Choroid plexus epithelial cell (primary cell): Measurements from ENCODE around the gene SCP2.
A peak's percentile ranks its signal among the peaks of the same experiment; 100 is the strongest.
"Not testable (repeated sequence)": the region's sequence is repeated elsewhere in the genome, so short reads cannot be mapped to it uniquely, and the experiment has no call there.

Experiments
- DNase-seq: peaks from one replicate; pipeline ENCODE4 v3.0.0-alpha.2; 2010; ENCODE audit warnings: low read depth
- H3K4me3 ChIP-seq: 2 replicates; pipeline ENCODE4 v1.5.1; 2011; ENCODE audit warnings: low read depth, mild to moderate bottlenecking, control low read depth, low read length, moderate library complexity
- TF ChIP-seq, protein P1 (sequence below): conservative IDR thresholded peaks from 2 replicates; pipeline ENCODE4 v1.5.1; 2011; ENCODE audit warnings: low read depth, mild to moderate bottlenecking, control low read depth, inconsistent platforms, low read length, moderate library complexity

SCP2 gene

DNA sequence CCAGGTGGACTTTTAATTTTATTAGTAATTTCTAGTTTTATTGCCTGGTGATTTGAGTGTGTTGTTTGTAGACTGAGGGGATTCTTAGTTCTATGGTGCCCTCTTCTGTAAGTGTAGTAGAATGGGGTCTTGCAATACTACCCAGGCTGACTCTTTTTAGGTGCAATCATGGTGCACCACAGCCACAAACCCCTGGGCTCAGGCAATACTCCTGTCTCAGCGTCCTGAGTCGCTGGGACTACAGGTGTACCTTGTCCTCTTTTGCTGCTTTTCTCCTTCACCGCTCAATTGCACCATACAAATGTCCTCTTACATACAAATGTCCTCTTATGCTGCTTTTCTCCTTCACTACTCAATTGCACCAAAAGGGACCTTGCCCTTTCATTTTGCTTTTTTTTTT lies 43.1 kb downstream of the SCP2 start:
- no peak overlapping the region for H3K4me3 ChIP-seq
- DNase-seq, result peak; percentile 48
- TF ChIP-seq, protein P1, sequence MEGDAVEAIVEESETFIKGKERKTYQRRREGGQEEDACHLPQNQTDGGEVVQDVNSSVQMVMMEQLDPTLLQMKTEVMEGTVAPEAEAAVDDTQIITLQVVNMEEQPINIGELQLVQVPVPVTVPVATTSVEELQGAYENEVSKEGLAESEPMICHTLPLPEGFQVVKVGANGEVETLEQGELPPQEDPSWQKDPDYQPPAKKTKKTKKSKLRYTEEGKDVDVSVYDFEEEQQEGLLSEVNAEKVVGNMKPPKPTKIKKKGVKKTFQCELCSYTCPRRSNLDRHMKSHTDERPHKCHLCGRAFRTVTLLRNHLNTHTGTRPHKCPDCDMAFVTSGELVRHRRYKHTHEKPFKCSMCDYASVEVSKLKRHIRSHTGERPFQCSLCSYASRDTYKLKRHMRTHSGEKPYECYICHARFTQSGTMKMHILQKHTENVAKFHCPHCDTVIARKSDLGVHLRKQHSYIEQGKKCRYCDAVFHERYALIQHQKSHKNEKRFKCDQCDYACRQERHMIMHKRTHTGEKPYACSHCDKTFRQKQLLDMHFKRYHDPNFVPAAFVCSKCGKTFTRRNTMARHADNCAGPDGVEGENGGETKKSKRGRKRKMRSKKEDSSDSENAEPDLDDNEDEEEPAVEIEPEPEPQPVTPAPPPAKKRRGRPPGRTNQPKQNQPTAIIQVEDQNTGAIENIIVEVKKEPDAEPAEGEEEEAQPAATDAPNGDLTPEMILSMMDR, result peak; percentile 25

DNA sequence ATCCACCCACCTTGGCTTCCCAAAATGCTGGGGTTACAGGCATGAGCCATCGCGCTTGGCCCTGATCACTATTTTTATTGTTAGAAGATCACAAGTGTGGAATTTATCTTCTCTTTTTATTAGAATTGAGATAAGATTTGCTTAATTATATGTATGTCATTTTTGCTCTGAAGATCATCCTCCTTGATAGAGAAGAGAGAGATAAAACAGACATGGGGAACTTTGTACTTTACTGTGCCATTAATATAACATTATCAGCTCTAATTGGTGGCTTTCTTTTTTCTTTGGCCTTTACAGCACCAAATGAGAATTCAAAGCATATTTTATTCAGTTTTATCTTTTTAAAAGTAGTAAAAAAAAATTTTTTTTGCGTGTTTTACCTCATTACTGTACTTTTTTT lies 46.8 kb downstream of the SCP2 start:
- no peak overlapping the region for H3K4me3 ChIP-seq
- DNase-seq, result no peak
- TF ChIP-seq, protein P1, result no peak

DNA sequence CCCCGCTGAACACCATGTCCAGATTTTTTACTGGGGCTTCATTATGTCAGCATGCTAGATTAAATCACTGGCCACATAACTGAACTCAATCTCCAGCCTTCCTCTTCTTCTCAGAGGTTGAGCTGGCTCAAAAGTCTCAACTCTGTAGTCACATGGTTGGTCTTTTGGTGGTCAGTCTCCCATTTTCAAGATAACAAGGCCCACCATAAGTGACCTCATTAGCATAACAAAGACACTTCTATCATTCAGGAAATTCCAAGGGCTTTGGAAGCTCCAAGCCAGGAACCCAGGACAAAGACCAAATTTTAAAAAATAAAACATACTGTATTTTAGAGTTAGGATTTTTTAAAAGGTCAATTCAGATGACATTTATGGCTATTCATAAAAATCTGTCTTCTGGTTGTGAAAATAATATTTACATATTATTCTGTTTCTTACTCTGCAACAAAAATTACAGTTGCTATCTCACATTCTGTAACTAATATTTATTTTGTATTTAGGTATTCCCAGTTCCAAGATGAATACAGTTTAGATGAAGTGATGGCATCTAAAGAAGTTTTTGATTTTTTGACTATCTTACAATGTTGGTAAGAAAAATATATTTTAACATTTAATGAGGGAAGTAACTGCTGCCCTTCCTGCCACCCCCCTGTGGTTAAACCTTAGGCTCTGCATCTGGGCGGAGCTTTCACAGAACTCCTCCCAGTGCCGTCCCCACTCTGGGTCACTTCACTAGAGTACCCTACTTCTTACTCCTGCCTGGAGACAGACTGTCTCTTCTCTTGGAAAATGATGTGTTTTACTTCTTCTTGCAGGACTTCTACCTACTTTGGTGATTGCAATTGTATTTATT lies 49.3 kb downstream of the SCP2 start:
- TF ChIP-seq, protein P1, result no peak
- H3K4me3 ChIP-seq, result no peak overlapping the region
- no peak for DNase-seq

DNA sequence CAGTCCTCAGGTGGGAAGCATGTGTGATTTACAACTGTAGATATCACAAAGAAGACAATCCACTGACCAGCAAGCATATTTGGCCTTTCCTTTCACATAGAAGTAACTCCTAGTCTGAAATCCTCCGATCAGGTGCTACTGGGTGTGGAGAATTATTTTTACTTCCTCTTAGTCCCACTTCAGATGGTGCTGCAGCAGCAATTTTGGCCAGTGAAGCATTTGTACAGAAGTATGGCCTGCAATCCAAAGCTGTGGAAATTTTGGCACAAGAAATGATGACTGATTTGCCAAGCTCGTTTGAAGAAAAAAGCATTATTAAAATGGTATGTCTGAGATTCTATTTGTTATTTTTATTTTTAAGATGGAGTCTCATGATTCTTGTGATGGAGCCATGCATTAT lies 51.0 kb downstream of the SCP2 start:
- TF ChIP-seq, protein P1, result no peak
- DNase-seq, result no peak
- no peak overlapping the region for H3K4me3 ChIP-seq

DNA sequence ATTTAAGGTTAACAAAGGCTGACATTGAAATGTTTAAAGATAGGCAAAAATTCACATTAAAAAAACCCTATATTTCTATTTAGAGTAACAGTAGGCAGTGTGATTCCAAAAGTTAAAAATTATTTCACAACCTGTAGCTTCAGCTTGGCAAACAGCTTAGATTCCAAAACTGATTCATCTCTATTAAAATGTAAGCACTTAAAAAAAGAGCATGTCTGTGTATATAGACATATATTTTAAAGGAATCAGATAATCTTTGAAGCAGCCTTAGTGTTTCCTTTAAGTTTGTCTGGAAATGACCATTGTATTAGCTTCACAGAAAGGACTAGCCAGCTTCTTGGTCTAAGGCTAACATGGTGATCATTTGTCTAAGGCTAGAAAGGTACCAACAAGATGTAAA lies 65.7 kb downstream of the SCP2 start:
- DNase-seq, H3K4me3 ChIP-seq: not testable (repeated sequence)

DNA sequence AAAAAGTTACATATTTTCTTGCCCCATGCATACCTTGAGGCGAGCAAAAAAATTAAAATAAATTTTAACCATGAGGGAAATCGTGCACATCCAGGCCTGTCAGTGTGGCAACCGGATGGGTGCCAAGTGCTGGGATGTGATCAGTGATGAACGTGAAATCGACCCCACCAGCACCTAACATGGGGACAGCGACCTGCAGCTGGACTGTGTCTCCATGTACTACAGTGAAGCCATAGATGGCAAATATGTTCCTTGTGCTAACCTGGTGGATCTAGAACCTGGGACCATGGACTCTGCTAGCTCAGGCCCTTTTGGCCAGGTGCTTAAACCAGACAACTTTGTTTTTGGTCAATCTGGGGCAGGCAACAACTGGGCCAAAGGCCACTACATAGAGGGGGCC lies 67.6 kb downstream of the SCP2 start:
- H3K4me3 ChIP-seq, result no peak overlapping the region
- DNase-seq, result no peak
- TF ChIP-seq, protein P1, result no peak

DNA sequence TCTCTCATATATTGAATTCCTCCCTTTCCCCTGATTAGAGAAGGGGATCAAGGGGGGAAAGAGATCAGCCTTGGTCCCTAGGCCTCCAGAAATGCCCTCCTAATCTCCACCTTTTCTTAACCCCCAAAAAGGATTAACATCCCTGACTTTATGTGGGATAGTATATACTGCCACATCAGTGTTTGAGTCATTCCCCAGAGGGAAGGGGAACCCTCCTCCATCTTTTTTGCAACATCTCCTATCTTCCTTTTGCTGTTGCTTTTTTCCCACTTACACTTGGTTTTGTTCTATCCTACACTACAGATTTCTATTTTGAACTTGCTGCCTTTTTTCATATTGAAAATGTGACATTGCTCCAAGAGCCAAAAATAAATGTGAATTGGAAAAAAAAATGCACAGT lies 69.6 kb downstream of the SCP2 start:
- TF ChIP-seq, protein P1, result no peak
- H3K4me3 ChIP-seq, result no peak overlapping the region
- DNase-seq, result no peak
